HCT116 (cell line): ENCODE data around the gene RNASE8. TPM values are rescaled to one million over a fixed set of nuclear protein-coding genes. Genes with fewer than 3 reads are reported as not detected.

Experiments used
- ATAC-seq: fragments of 200-7000 bp; cut with Tn5 transposase; 2 replicates; pipeline ENCODE4 v1.9.1; 2020; ENCODE audit warnings: mild to moderate bottlenecking, moderate library complexity
- BruUV-seq: library from RNA; stranded (reverse); fragments of 400-500 nt; replicated peaks from 2 replicates; lab custom pipeline; 2021; lab: Mats Ljungman, UMichigan
- CTCF ChIA-PET: fragments of 300-600 bp; sonication (Branson Sonifier 250); formaldehyde crosslinking; loops from one replicate; lab custom pipeline; 2021; ENCODE audit warnings: antibody characterized with exemption; lab: Charles Lee
- POLR2A ChIA-PET: fragments of 300-600, 350-600 bp; sonication (Branson Sonifier 250); formaldehyde crosslinking; loops from one replicate; lab custom pipeline; 2021; ENCODE audit warnings: antibody characterized with exemption; lab: Charles Lee
- RAD21 ChIA-PET, 2 experiments: fragments of 300-600 bp; sonication (Branson Sonifier 250); formaldehyde crosslinking; loops; one replicate each; lab custom pipeline; 2023; ENCODE audit warnings: low total read pairs in 2 of 2; ENCODE audit not compliant: uncharacterized antibody in 2 of 2, unreplicated experiment in 2 of 2, low non-redundant PET in 1 of 2; lab: Charles Lee
- DNase-seq: peaks from one replicate; pipeline ENCODE4 v3.0.0-alpha.2; 2010; ENCODE audit warnings: low read depth, low spot score
- H2AFZ ChIP-seq: fragments of 200-600 bp; shearing (Covaris generic), sonication (generic); 2 replicates; pipeline ENCODE4 v1.6.1; 2017; ENCODE audit warnings: low read depth, mixed run types, mixed read lengths, antibody characterized with exemption, low read length; ENCODE audit not compliant: poor library complexity, severe bottlenecking
- H3K27ac ChIP-seq: 2 replicates; pipeline ENCODE4 v1.5.1; 2012; ENCODE audit warnings: low read depth, low read length
- H3K27me3 ChIP-seq: fragments of 200-600 bp; sonication (generic); 2 replicates; pipeline ENCODE4 v1.6.1; 2016; ENCODE audit warnings: mixed run types, low read length, mixed read lengths; ENCODE audit not compliant: insufficient read depth
- H3K36me3 ChIP-seq, 2 experiments: fragments of 200-500 bp in 1 of 2; fragments of 200-600 bp in 1 of 2; sonication (Bioruptor generic) in 1 of 2; sonication (generic) in 1 of 2; 2 replicates each; pipeline versions ENCODE4 v1.5.1 to v1.6.1; 2014 to 2016; ENCODE audit warnings: low read length in 2 of 2, inconsistent platforms in 1 of 2, mixed read lengths in 1 of 2, mixed run types in 1 of 2; ENCODE audit not compliant: insufficient read depth in 2 of 2, control insufficient read depth in 1 of 2
- H3K4me1 ChIP-seq, 2 experiments: fragments of 200-600 bp in 1 of 2; sonication (generic) in 1 of 2; 2 replicates each; pipeline versions ENCODE4 v1.5.1 to v1.6.1; 2012 to 2017; ENCODE audit warnings: low read length in 2 of 2, inconsistent platforms in 1 of 2, mild to moderate bottlenecking in 1 of 2, mixed read lengths in 1 of 2, mixed run types in 1 of 2, moderate library complexity in 1 of 2; ENCODE audit not compliant: insufficient read depth in 2 of 2, control insufficient read depth in 1 of 2
- H3K4me2 ChIP-seq: fragments of 200-600 bp; sonication (generic); 2 replicates; pipeline ENCODE4 v1.6.1; 2017; ENCODE audit warnings: mixed run types, low read length, mixed read lengths
- H3K4me3 ChIP-seq, 2 experiments: fragments of 200-600 bp in 1 of 2; sonication (generic) in 1 of 2; replicated peaks in 1 of 2; 2 replicates each; pipeline ENCODE4 v1.5.1; 2011 to 2016; ENCODE audit warnings: low read length in 2 of 2, control low read depth in 1 of 2, low read depth in 1 of 2, mild to moderate bottlenecking in 1 of 2, mixed read lengths in 1 of 2, mixed run types in 1 of 2
- H3K79me2 ChIP-seq: fragments of 200-600 bp; sonication (generic); 2 replicates; pipeline ENCODE4 v1.6.1; 2017; ENCODE audit warnings: mild to moderate bottlenecking, mixed run types, low read length, moderate library complexity, mixed read lengths; ENCODE audit not compliant: insufficient read depth
- H3K9ac ChIP-seq: fragments of 200-600 bp; sonication (generic); 2 replicates; pipeline ENCODE4 v1.6.1; 2016; ENCODE audit warnings: low read length, mixed read lengths
- H3K9me2 ChIP-seq: fragments of 200-600 bp; sonication (generic), shearing (Covaris generic); 2 replicates; pipeline ENCODE4 v1.6.1; 2017; ENCODE audit warnings: mixed run types, mild to moderate bottlenecking, moderate library complexity; ENCODE audit not compliant: insufficient read depth
- H3K9me3 ChIP-seq, 2 experiments: fragments of 200-500 bp in 1 of 2; fragments of 200-600 bp in 1 of 2; sonication (Bioruptor generic) in 1 of 2; sonication (generic) in 1 of 2; 2 replicates each; pipeline ENCODE4 v1.6.1; 2014 to 2017; ENCODE audit warnings: low read length in 2 of 2, mixed read lengths in 2 of 2, inconsistent platforms in 1 of 2, low read depth in 1 of 2, mild to moderate bottlenecking in 1 of 2, mixed run types in 1 of 2, moderate library complexity in 1 of 2; ENCODE audit not compliant: control insufficient read depth in 1 of 2, insufficient read depth in 1 of 2
- H4K20me1 ChIP-seq: fragments of 200-600 bp; sonication (generic), shearing (Covaris generic); 2 replicates; pipeline ENCODE4 v1.6.1; 2017; ENCODE audit warnings: mixed run types, mild to moderate bottlenecking, moderate library complexity; ENCODE audit not compliant: insufficient read depth
- ATF3 ChIP-seq: IDR thresholded peaks from 2 replicates; pipeline ENCODE4 v1.6.1; 2012
- CBX3 ChIP-seq: IDR thresholded peaks from 2 replicates; pipeline ENCODE4 v1.6.1; 2012; ENCODE audit warnings: low read depth
- CEBPB ChIP-seq: IDR thresholded peaks from 2 replicates; pipeline ENCODE4 v1.6.1; 2012; ENCODE audit warnings: low read depth
- CTCF ChIP-seq, 3 experiments: fragments of 200-600 bp in 1 of 3; sonication (generic) in 1 of 3; IDR thresholded peaks in 2 of 3; conservative IDR thresholded peaks in 1 of 3; 2 replicates each; pipeline ENCODE4 v1.5.1; 2012 to 2017; ENCODE audit warnings: low read depth in 2 of 3, low read length in 2 of 3, antibody characterized with exemption in 1 of 3, borderline replicate concordance in 1 of 3, control low read depth in 1 of 3, mild to moderate bottlenecking in 1 of 3, mixed read lengths in 1 of 3, mixed run types in 1 of 3, moderate library complexity in 1 of 3; ENCODE audit not compliant: insufficient read depth in 1 of 3
- ELF1 ChIP-seq: IDR thresholded peaks from 2 replicates; pipeline ENCODE4 v1.6.1; 2012; ENCODE audit warnings: low read depth, borderline replicate concordance
- EZH2 ChIP-seq: fragments of 200-600 bp; sonication (generic); IDR thresholded peaks from 2 replicates; pipeline ENCODE4 v1.6.1; 2017; ENCODE audit warnings: antibody characterized with exemption, mixed run types
- EZH2phosphoT487 ChIP-seq: fragments of 200-600 bp; IDR thresholded peaks from 2 replicates; pipeline ENCODE4 v1.6.1; 2018; ENCODE audit warnings: antibody characterized with exemption, borderline replicate concordance
- MAX ChIP-seq: IDR thresholded peaks from 2 replicates; pipeline ENCODE4 v1.6.1; 2012
- SIN3A ChIP-seq: IDR thresholded peaks from 2 replicates; pipeline ENCODE4 v1.6.1; 2012; ENCODE audit warnings: low read depth
- SP1 ChIP-seq: IDR thresholded peaks from 2 replicates; pipeline ENCODE4 v1.6.1; 2012; ENCODE audit warnings: low read depth
- SRF ChIP-seq: IDR thresholded peaks from 2 replicates; pipeline ENCODE4 v1.6.1; 2012; ENCODE audit warnings: low read depth
- TCF7L2 ChIP-seq: IDR thresholded peaks from 2 replicates; pipeline ENCODE4 v1.7.0; 2011; ENCODE audit warnings: borderline replicate concordance, inconsistent platforms; ENCODE audit not compliant: insufficient read depth, insufficient read length; ENCODE audit errors: extremely low read depth
- ZFX ChIP-seq: fragments of 450-650 bp; IDR thresholded peaks from 2 replicates; pipeline ENCODE4 v1.6.1; 2017
- ZNF274 ChIP-seq: fragments of 200-500 bp; sonication (Bioruptor generic); IDR thresholded peaks from 2 replicates; pipeline ENCODE4 v1.6.1; 2014; ENCODE audit warnings: mild to moderate bottlenecking, low read depth, low read length, inconsistent platforms
- intact Hi-C: fragments of 100-400 bp; cut with micrococcal nuclease; formaldehyde crosslinking; loops from 2 replicates; pipeline ENCODE4 v1.10.0; 2022
- total RNA-seq: library from RNA; stranded (reverse); gene quantifications from one replicate; pipeline ENCODE4 v1.2.1, GENCODE V29; 2021; ENCODE audit not compliant: unreplicated experiment
- TF ChIP-seq, protein P1 (sequence below): IDR thresholded peaks from 2 replicates; pipeline ENCODE4 v1.6.1; 2011; ENCODE audit warnings: mild to moderate bottlenecking, low read length, moderate library complexity; ENCODE audit not compliant: insufficient replicate concordance; ENCODE audit errors: extremely low read depth

RNASE8 gene
- total RNA-seq, 1 experiment from 2014 or later, result not detected

DNA sequence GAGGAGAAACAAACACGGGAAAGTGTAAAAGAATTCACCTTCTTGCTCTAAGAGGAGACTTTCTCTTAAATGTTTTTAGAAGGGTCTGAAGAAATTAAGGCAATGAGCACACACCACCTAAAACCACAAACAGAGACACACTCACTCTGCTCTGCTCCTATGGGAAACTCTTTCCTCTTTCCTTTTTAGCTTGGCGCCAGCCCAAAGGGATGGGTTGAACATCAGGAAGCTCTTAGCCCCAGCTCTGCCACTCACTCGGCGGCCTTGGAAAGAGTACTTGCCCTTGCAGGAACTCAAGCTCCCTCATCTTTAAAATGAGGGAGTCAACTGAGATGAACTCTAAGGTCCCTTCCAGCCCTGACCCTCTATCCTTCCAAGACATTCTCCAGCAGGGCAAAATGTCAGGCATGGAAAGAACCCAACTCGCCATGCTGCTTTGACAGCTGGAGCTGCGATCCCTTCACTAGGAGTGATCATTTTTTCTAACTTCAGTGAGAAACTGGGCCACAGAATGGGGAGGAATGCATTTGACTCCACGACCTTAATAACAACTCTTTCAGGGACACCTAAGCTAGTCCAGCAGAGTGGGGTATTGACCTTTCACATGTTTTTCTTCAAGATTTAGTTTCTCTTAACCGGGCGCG lies 980 bp upstream of the RNASE8 start:
- POLR2A ChIA-PET, result interaction anchor here (0.5 kb wide), 1 partner anchor 400 kb away, joined by 3 read pairs; no protein-coding TSS in a partner anchor

More for the DNA sequence above, 980 bp upstream of the RNASE8 start:
- no peak for TF ChIP-seq EZH2
- TF ChIP-seq SP1, result no peak
- TF ChIP-seq SRF, result no peak
- no peak for TF ChIP-seq CEBPB
- no peak for TF ChIP-seq SIN3A
- TF ChIP-seq ZNF274, result no peak
- no peak for TF ChIP-seq EZH2phosphoT487
- no peak for TF ChIP-seq TCF7L2
- TF ChIP-seq, protein P1, sequence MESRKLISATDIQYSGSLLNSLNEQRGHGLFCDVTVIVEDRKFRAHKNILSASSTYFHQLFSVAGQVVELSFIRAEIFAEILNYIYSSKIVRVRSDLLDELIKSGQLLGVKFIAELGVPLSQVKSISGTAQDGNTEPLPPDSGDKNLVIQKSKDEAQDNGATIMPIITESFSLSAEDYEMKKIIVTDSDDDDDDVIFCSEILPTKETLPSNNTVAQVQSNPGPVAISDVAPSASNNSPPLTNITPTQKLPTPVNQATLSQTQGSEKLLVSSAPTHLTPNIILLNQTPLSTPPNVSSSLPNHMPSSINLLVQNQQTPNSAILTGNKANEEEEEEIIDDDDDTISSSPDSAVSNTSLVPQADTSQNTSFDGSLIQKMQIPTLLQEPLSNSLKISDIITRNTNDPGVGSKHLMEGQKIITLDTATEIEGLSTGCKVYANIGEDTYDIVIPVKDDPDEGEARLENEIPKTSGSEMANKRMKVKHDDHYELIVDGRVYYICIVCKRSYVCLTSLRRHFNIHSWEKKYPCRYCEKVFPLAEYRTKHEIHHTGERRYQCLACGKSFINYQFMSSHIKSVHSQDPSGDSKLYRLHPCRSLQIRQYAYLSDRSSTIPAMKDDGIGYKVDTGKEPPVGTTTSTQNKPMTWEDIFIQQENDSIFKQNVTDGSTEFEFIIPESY, result no peak
- TF ChIP-seq ATF3, result no peak
- no peak for TF ChIP-seq CTCF (IDR thresholded peaks at IDR 0.05 in 2 of 3, conservative IDR thresholded peaks at IDR 0.05 in 1 of 3; ENCODE audit: borderline replicate concordance in 1 of 3, insufficient read depth in 1 of 3, low read depth in 2 of 3, low read length in 2 of 3)
- no peak for TF ChIP-seq ELF1
- TF ChIP-seq MAX, result no peak
- no peak for TF ChIP-seq CBX3
- no peak for TF ChIP-seq ZFX
- Histone ChIP-seq H3K36me3 (no peaks in the 10 kb centered on the region), H3K9me2 (no peaks in the 10 kb centered on the region), H2AFZ (no peak overlapping the region), H3K9ac (no peak overlapping the region), H3K4me2 (no peak overlapping the region), H3K4me3 (no peak overlapping the region), H3K9me3 (no peaks in the 10 kb centered on the region), H3K79me2 (no peaks in the 10 kb centered on the region), H3K4me1 (no peaks in the 10 kb centered on the region), H4K20me1 (no peaks in the 10 kb centered on the region), H3K27ac (no peak overlapping the region), H3K27me3 (no peaks in the 10 kb centered on the region)
- ChIA-PET RAD21 (no interaction called here), CTCF (interaction anchor here (1.5 kb wide), 1 partner anchor 12 kb away, joined by 3 read pairs; no protein-coding TSS in a partner anchor)
- ATAC-seq (no peak), DNase-seq (no peak)
- intact Hi-C loops, result no loop called here
- no TSS peak for BruUV-seq
